H9 (cell line): ENCODE data around the gene ASGR1. TPM values are rescaled to one million over a fixed set of nuclear protein-coding genes. Genes with fewer than 3 reads are reported as not detected.

Source experiments
- DNase-seq: peaks from one replicate; pipeline ENCODE4 v3.0.0-alpha.2; 2017
- H2AFZ ChIP-seq: one replicate; pipeline ENCODE4 v1.6.1; 2013; ENCODE audit warnings: mild to moderate bottlenecking, low read length, control low read depth, moderate library complexity
- H2AK5ac ChIP-seq: 2 replicates; pipeline ENCODE4 v1.6.1; 2013; ENCODE audit warnings: low read length, control low read depth, mixed read lengths; ENCODE audit not compliant: insufficient read length
- H2BK120ac ChIP-seq: one replicate; pipeline ENCODE4 v1.6.1; 2013; ENCODE audit warnings: low read depth, mild to moderate bottlenecking, low read length, control low read depth, inconsistent platforms; ENCODE audit not compliant: poor library complexity, severe bottlenecking
- H2BK12ac ChIP-seq: 2 replicates; pipeline ENCODE4 v1.6.1; 2013; ENCODE audit warnings: low read length, control low read depth, mixed read lengths, low read depth; ENCODE audit not compliant: insufficient read length
- H2BK15ac ChIP-seq: 2 replicates; pipeline ENCODE4 v1.6.1; 2013; ENCODE audit warnings: low read depth, low read length, control low read depth
- H2BK20ac ChIP-seq: one replicate; pipeline ENCODE4 v1.6.1; 2013; ENCODE audit warnings: low read depth, mild to moderate bottlenecking, low read length, control low read depth, inconsistent platforms; ENCODE audit not compliant: poor library complexity, severe bottlenecking
- H2BK5ac ChIP-seq: 2 replicates; pipeline ENCODE4 v1.6.1; 2013; ENCODE audit warnings: low read length, control low read depth, mixed read lengths; ENCODE audit not compliant: insufficient read length
- H3K14ac ChIP-seq: 2 replicates; pipeline ENCODE4 v1.6.1; 2013; ENCODE audit warnings: low read length, control low read depth; ENCODE audit not compliant: insufficient read depth
- H3K18ac ChIP-seq: 2 replicates; pipeline ENCODE4 v1.6.1; 2013; ENCODE audit warnings: low read depth, mild to moderate bottlenecking, mixed read lengths, low read length, control low read depth; ENCODE audit not compliant: insufficient read length
- H3K23ac ChIP-seq: 2 replicates; pipeline ENCODE4 v1.6.1; 2013; ENCODE audit warnings: low read length, control low read depth, mixed read lengths, low read depth; ENCODE audit not compliant: insufficient read length
- H3K23me2 ChIP-seq: 2 replicates; pipeline ENCODE4 v1.6.1; 2013; ENCODE audit warnings: low read depth, mild to moderate bottlenecking, mixed read lengths, low read length, control low read depth; ENCODE audit not compliant: insufficient read length, poor library complexity, severe bottlenecking
- H3K27ac ChIP-seq: 2 replicates; pipeline ENCODE4 v1.5.1; 2013; ENCODE audit warnings: low read length, control low read depth, mixed read lengths, low read depth; ENCODE audit not compliant: insufficient read length
- H3K27me3 ChIP-seq: 2 replicates; pipeline ENCODE4 v1.6.1; 2013; ENCODE audit warnings: low read length, control low read depth, inconsistent platforms; ENCODE audit not compliant: insufficient read depth
- H3K4ac ChIP-seq: 2 replicates; pipeline ENCODE4 v1.6.1; 2013; ENCODE audit warnings: low read depth, mild to moderate bottlenecking, control low read depth, inconsistent platforms, low read length, moderate library complexity
- H3K4me1 ChIP-seq: 2 replicates; pipeline ENCODE4 v1.6.1; 2013; ENCODE audit warnings: low read length, control low read depth, inconsistent platforms; ENCODE audit not compliant: insufficient read depth
- H3K4me2 ChIP-seq: 2 replicates; pipeline ENCODE4 v1.6.1; 2013; ENCODE audit warnings: low read length, control low read depth, mixed read lengths; ENCODE audit not compliant: insufficient read length, insufficient read depth
- H3K56ac ChIP-seq: 2 replicates; pipeline ENCODE4 v1.6.1; 2013; ENCODE audit warnings: low read depth, mild to moderate bottlenecking, mixed read lengths, low read length, control low read depth; ENCODE audit not compliant: insufficient read length
- H3K79me1 ChIP-seq: 2 replicates; pipeline ENCODE4 v1.6.1; 2013; ENCODE audit warnings: low read depth, mild to moderate bottlenecking, moderate library complexity, low read length, control low read depth, inconsistent platforms; ENCODE audit not compliant: insufficient read depth, poor library complexity, severe bottlenecking
- H3K79me2 ChIP-seq: 2 replicates; pipeline ENCODE4 v1.6.1; 2013; ENCODE audit warnings: low read length, control low read depth, inconsistent platforms; ENCODE audit not compliant: insufficient read depth
- H3K9ac ChIP-seq: 2 replicates; pipeline ENCODE4 v1.6.1; 2013; ENCODE audit warnings: low read length, control low read depth, mixed read lengths; ENCODE audit not compliant: insufficient read length; ENCODE audit errors: extremely low read depth
- H3K9me3 ChIP-seq: one replicate; pipeline ENCODE4 v1.6.1; 2013; ENCODE audit warnings: low read depth, low read length, inconsistent platforms; ENCODE audit not compliant: control insufficient read depth
- H3T11ph ChIP-seq: one replicate; pipeline ENCODE4 v1.6.1; 2013; ENCODE audit warnings: mild to moderate bottlenecking, low read length, control low read depth, inconsistent platforms
- H4K20me1 ChIP-seq: one replicate; pipeline ENCODE4 v1.6.1; 2013; ENCODE audit not compliant: control insufficient read depth, insufficient read length, insufficient read depth
- H4K5ac ChIP-seq: 2 replicates; pipeline ENCODE4 v1.6.1; 2013; ENCODE audit warnings: low read depth, mild to moderate bottlenecking, mixed read lengths, low read length, control low read depth; ENCODE audit not compliant: insufficient read length
- H4K8ac ChIP-seq: replicated peaks from 2 replicates; pipeline ENCODE4 v1.6.1; 2013; ENCODE audit warnings: low read length, control low read depth, mixed read lengths, low read depth; ENCODE audit not compliant: insufficient read length
- H4K91ac ChIP-seq: 2 replicates; pipeline ENCODE4 v1.6.1; 2013; ENCODE audit warnings: low read depth, mild to moderate bottlenecking, moderate library complexity, mixed read lengths, low read length, control low read depth; ENCODE audit not compliant: insufficient read length
- H3K27ac Mint-ChIP-seq, 3 experiments: 2 replicates in 2 of 3; 3 replicates in 1 of 3; pipeline ENCODE4 v1.8.0; 2020 to 2021; ENCODE audit warnings: mixed read lengths in 3 of 3, mild to moderate bottlenecking in 1 of 3, moderate library complexity in 1 of 3
- H3K27me3 Mint-ChIP-seq: 2 replicates; pipeline ENCODE4 v1.8.0; 2021; ENCODE audit warnings: low read depth, mild to moderate bottlenecking, moderate library complexity, mixed read lengths
- H3K36me3 Mint-ChIP-seq, 3 experiments: 2 replicates in 2 of 3; 3 replicates in 1 of 3; pipeline ENCODE4 v1.8.0; 2020 to 2021; ENCODE audit warnings: low read depth in 3 of 3, mixed read lengths in 3 of 3; ENCODE audit not compliant: insufficient read depth in 1 of 3
- H3K4me1 Mint-ChIP-seq, 2 experiments: 2 replicates each; pipeline ENCODE4 v1.8.0; 2020; ENCODE audit warnings: mixed read lengths in 2 of 2
- H3K4me3 Mint-ChIP-seq, 2 experiments: 2 replicates in 1 of 2; 3 replicates in 1 of 2; pipeline ENCODE4 v1.8.0; 2020 to 2021; ENCODE audit warnings: mild to moderate bottlenecking in 2 of 2, mixed read lengths in 2 of 2, moderate library complexity in 1 of 2
- H3K9me3 Mint-ChIP-seq, 2 experiments: 2 replicates in 1 of 2; 3 replicates in 1 of 2; pipeline ENCODE4 v1.8.0; 2020; ENCODE audit warnings: mild to moderate bottlenecking in 2 of 2, mixed read lengths in 2 of 2, moderate library complexity in 1 of 2
- CTCF ChIP-seq: fragments of 200-600 bp; sonication (generic); conservative IDR thresholded peaks from 3 replicates; pipeline ENCODE4 v1.8.0; 2021; ENCODE audit warnings: antibody characterized with exemption, mild to moderate bottlenecking
- WGBS: extraction: QIAGEN DNeasy Blood & Tissue Kit; methylation state at CpG from one replicate; pipeline ENCODE4 v1.1.7; 2013; ENCODE audit warnings: missing lambda C conversion rate, low lambda C conversion rate, mixed read lengths; ENCODE audit not compliant: insufficient read length; ENCODE audit errors: extremely low coverage; 5-methylcytosine and 5-hydroxymethylcytosine counted together
- total RNA-seq: library from RNA; stranded (reverse); gene quantifications from 2 replicates; pipeline ENCODE4 v1.2.1, GENCODE V29; 2021

Gene ASGR1
- total RNA-seq, 1 experiment from 2014 or later, result 5.9 TPM

- Histone ChIP-seq H3K56ac (no peak overlapping the region), H3K23me2 (no peaks in the 10 kb centered on the region), H3K4me1 (no peaks in the 10 kb centered on the region), H4K8ac (no peak overlapping the region), H3K27ac (no peak overlapping the region), H4K5ac (no peak overlapping the region), H3K23ac (no peak overlapping the region), H4K91ac (no peak overlapping the region), H3K27me3 (no peaks in the 10 kb centered on the region), H4K20me1 (no peaks in the 10 kb centered on the region), H3K9ac (no peak overlapping the region), H2AK5ac (no peak overlapping the region), H3K9me3 (no peaks in the 10 kb centered on the region), H3T11ph (no peak overlapping the region), H3K18ac (no peak overlapping the region), H3K4ac (no peak overlapping the region), H2BK5ac (no peak overlapping the region), H2BK12ac (no peak overlapping the region), H2BK20ac (no peak overlapping the region), H3K14ac (no peak overlapping the region), H3K79me1 (no peaks in the 10 kb centered on the region), H3K79me2 (no peaks in the 10 kb centered on the region), H2BK120ac (no peak overlapping the region), H3K4me2 (no peak overlapping the region), H2BK15ac (no peak overlapping the region), H2AFZ (no peak overlapping the region)
- TF ChIP-seq CTCF, result no peak
- H3K27me3 Mint-ChIP-seq, result peaks cover 36% of the 10 kb centered on the region
- DNase-seq, result no peak
- H3K27ac Mint-ChIP-seq, result no peak overlapping the region
- H3K36me3 Mint-ChIP-seq, result no peaks in the 10 kb centered on the region
- peaks cover 0 to 2% of the 10 kb centered on the region in 2 experiments; a peak in 1 of 4 replicates for H3K4me1 Mint-ChIP-seq
- WGBS, result no CpG with 5 or more reads among the region's 10 CpGs
- H3K9me3 Mint-ChIP-seq, result no peaks in the 10 kb centered on the region
- no peak overlapping the region for H3K4me3 Mint-ChIP-seq
Observed at GRCh38 chr17:7156342-7156940, 22.7 kb downstream of the ASGR1 start.
